ENCODE results near the gene ERMARD. TPM values are rescaled to one million over a fixed set of nuclear protein-coding genes. Genes with fewer than 3 reads are reported as not detected.
A peak's percentile ranks its signal among the peaks of the same experiment; 100 is the strongest.

Gene ERMARD
- total RNA-seq, 1 donor from 2014 or later: 25.4 TPM

GRCh38 chr6:169783971-169784820 is 32.8 kb downstream of the ERMARD start:
- TF ChIP-seq CTCF (IDR thresholded peaks at IDR 0.05): no peak
- Histone ChIP-seq H3K4me3 (no peak overlapping the region), H3K27ac (no peak overlapping the region), H3K9me3 (no peaks in the 10 kb centered on the region), H3K36me3 (peaks cover 11% of the 10 kb centered on the region), H3K27me3 (ENCODE audit: low read depth) (no peaks in the 10 kb centered on the region), H3K4me1 (no peaks in the 10 kb centered on the region)
- DNase-seq (no peak), ATAC-seq (peak in 1 of 2 donors; percentile 34)
- intact Hi-C loops (cut with DNase I): no loop called here

- H3K36me3 ChIP-seq: peaks cover 5% of the 10 kb centered on the region
- H3K4me1 ChIP-seq: peaks cover 5% of the 10 kb centered on the region
- no peaks in the 10 kb centered on the region for H3K9me3 ChIP-seq
- H3K4me3 ChIP-seq: no peak overlapping the region
- intact Hi-C loops (cut with DNase I): no loop called here
- no peak overlapping the region for H3K27ac ChIP-seq
- DNase-seq (no peak), ATAC-seq (no peak)
- no peaks in the 10 kb centered on the region for H3K27me3 ChIP-seq (ENCODE audit: low read depth)
- no peak for TF ChIP-seq CTCF (IDR thresholded peaks at IDR 0.05)
These were observed 33.5 kb downstream of the ERMARD start for GRCh38 chr6:169784821-169785340.

GRCh38 chr6:169785566-169785965 is 34.1 kb downstream of the ERMARD start:
- no peaks in the 10 kb centered on the region for H3K36me3 ChIP-seq
- no peaks in the 10 kb centered on the region for H3K27me3 ChIP-seq (ENCODE audit: low read depth)
- intact Hi-C loops (cut with DNase I): no loop called here

GRCh38 chr6:169786349-169786748 is 34.9 kb downstream of the ERMARD start:
- H3K27ac ChIP-seq: no peak overlapping the region
- no peaks in the 10 kb centered on the region for H3K36me3 ChIP-seq
- intact Hi-C loops (cut with DNase I): no loop called here
- no peak overlapping the region for H3K4me3 ChIP-seq
- DNase-seq (no peak), ATAC-seq (no peak)
- no peak for TF ChIP-seq CTCF (IDR thresholded peaks at IDR 0.05)
- H3K4me1 ChIP-seq: peaks cover 15% of the 10 kb centered on the region
- no peaks in the 10 kb centered on the region for H3K27me3 ChIP-seq (ENCODE audit: low read depth)
- no peaks in the 10 kb centered on the region for H3K9me3 ChIP-seq

More at GRCh38 chr6:169785566-169785965, 34.1 kb downstream of the ERMARD start:
- no peak for ATAC-seq
- no peak for TF ChIP-seq CTCF (IDR thresholded peaks at IDR 0.05)
- H3K4me1 ChIP-seq: peaks cover 12% of the 10 kb centered on the region
- H3K4me3 ChIP-seq: no peak overlapping the region
- H3K27ac ChIP-seq: no peak overlapping the region
- no peak for DNase-seq
- no peaks in the 10 kb centered on the region for H3K9me3 ChIP-seq

GRCh38 chr6:169787797-169788196 is 36.4 kb downstream of the ERMARD start:
- TF ChIP-seq CTCF (IDR thresholded peaks at IDR 0.05): no peak
- Histone ChIP-seq H3K27me3 (ENCODE audit: low read depth) (no peaks in the 10 kb centered on the region), H3K27ac (no peak overlapping the region), H3K9me3 (no peaks in the 10 kb centered on the region), H3K4me3 (no peak overlapping the region), H3K4me1 (peaks cover 15% of the 10 kb centered on the region), H3K36me3 (no peaks in the 10 kb centered on the region)
- intact Hi-C loops (cut with DNase I): no loop called here
- no peak for DNase-seq
- no peak for ATAC-seq

Measured in lower lobe of right lung (tissue), 2 donors.